BLaER1 (cell line): Measurements from ENCODE around the gene DCBLD1.
A peak's percentile ranks its signal among the peaks of the same experiment; 100 is the strongest.

Experiments used
- H3K27ac ChIP-seq: shearing (Covaris generic); formaldehyde crosslinking; 2 replicates; pipeline ENCODE4 v1.8.1; 2022
- H3K27me3 ChIP-seq: shearing (Covaris generic); formaldehyde crosslinking; 2 replicates; pipeline ENCODE4 v1.8.1; 2022
- H3K36me3 ChIP-seq: shearing (Covaris generic); formaldehyde crosslinking; 2 replicates; pipeline ENCODE4 v1.8.1; 2022
- H3K4me1 ChIP-seq: shearing (Covaris generic); formaldehyde crosslinking; 2 replicates; pipeline ENCODE4 v1.8.1; 2022
- H3K4me2 ChIP-seq: shearing (Covaris generic); formaldehyde crosslinking; 2 replicates; pipeline ENCODE4 v1.8.1; 2022
- H3K4me3 ChIP-seq: shearing (Covaris generic); formaldehyde crosslinking; 2 replicates; pipeline ENCODE4 v1.8.1; 2022
- H3K9ac ChIP-seq: shearing (Covaris generic); formaldehyde crosslinking; 2 replicates; pipeline ENCODE4 v1.8.1; 2022
- H3K9me3 ChIP-seq: shearing (Covaris generic); formaldehyde crosslinking; 2 replicates; pipeline ENCODE4 v1.8.1; 2022
- H4K20me1 ChIP-seq: shearing (Covaris generic); formaldehyde crosslinking; 2 replicates; pipeline ENCODE4 v1.8.1; 2022
- Cebpa-rat ChIP-seq: shearing (Covaris generic); IDR thresholded peaks from 2 replicates; pipeline ENCODE4 v1.8.1; 2022

Gene DCBLD1

GRCh38 chr6:117550618-117551242, 68.3 kb downstream of the DCBLD1 start:
- Histone ChIP-seq H3K9me3 (peaks cover 6% of the 10 kb centered on the region), H3K4me3 (no peak overlapping the region), H4K20me1 (no peaks in the 10 kb centered on the region), H3K4me2 (no peak overlapping the region), H3K27ac (no peak overlapping the region), H3K36me3 (no peaks in the 10 kb centered on the region), H3K27me3 (peaks cover 6% of the 10 kb centered on the region; the same call in 1 of the 2 replicates), H3K9ac (no peak overlapping the region), H3K4me1 (peaks cover 33% of the 10 kb centered on the region)
- TF ChIP-seq Cebpa-rat = no peak

DNA sequence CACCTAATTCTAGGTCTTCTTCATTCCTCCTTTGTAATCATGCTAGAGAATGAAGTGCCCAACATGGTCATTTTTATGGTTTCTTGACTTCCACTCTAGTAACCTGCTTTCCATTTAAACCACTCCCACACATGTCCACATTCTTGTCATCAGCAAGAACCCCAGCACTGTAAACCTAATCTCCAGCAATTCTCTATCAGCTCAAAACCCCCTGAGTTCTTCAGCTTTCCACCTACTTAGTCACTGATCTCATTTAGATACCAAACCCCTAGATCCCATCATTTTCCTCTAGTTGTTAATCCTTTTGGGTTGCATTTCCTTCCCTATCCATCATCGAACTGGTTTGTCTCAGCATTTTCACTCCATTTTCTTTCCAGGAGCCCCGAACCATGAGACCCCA, 70.1 kb downstream of the DCBLD1 start:
- H4K20me1 ChIP-seq = no peaks in the 10 kb centered on the region
- H3K36me3 ChIP-seq = no peaks in the 10 kb centered on the region
- peak overlapping the region; percentile 28 for H3K4me2 ChIP-seq
- H3K9me3 ChIP-seq = peaks cover 6% of the 10 kb centered on the region
- no peak overlapping the region for H3K9ac ChIP-seq
- peaks cover 29% of the 10 kb centered on the region for H3K4me1 ChIP-seq
- TF ChIP-seq Cebpa-rat = no peak
- H3K27me3 ChIP-seq = peaks cover 5% of the 10 kb centered on the region; the same call in 1 of the 2 replicates
- no peak overlapping the region for H3K27ac ChIP-seq
- H3K4me3 ChIP-seq = no peak overlapping the region

DNA sequence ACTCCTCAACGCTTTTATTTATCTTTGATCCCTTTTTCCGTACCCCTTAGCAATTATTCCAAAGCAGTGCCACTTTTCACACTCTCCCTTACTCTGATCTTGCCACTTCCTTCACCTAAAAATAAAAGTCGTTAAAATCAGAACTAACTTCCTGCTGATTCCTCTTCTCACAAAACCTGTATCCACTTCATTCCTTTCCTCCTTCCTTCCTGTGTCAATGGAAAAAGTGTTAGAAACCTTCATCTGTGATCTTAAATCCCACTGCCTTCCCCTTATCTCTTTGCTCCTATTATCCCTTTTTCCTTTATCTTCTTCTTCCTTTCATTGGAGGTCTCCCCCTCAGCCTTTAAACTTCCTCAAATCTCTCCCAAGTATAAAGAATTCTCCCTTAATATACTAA, 70.7 kb downstream of the DCBLD1 start:
- TF ChIP-seq Cebpa-rat = no peak
- Histone ChIP-seq H3K4me1 (peaks cover 24% of the 10 kb centered on the region), H3K9ac (no peak overlapping the region), H4K20me1 (no peaks in the 10 kb centered on the region), H3K36me3 (no peaks in the 10 kb centered on the region), H3K4me3 (no peak overlapping the region), H3K27ac (no peak overlapping the region), H3K4me2 (peak overlapping the region; percentile 28), H3K9me3 (peaks cover under 1% of the 10 kb centered on the region), H3K27me3 (no peaks in the 10 kb centered on the region)

- H3K4me1 ChIP-seq = peaks cover 7% of the 10 kb centered on the region
- H3K9ac ChIP-seq = no peak overlapping the region
- H3K4me3 ChIP-seq = no peak overlapping the region
- TF ChIP-seq Cebpa-rat = no peak
- H3K4me2 ChIP-seq = no peak overlapping the region
- no peaks in the 10 kb centered on the region for H3K9me3 ChIP-seq
- no peak overlapping the region for H3K27ac ChIP-seq
- peaks cover 10% of the 10 kb centered on the region for H3K36me3 ChIP-seq
- H4K20me1 ChIP-seq = no peaks in the 10 kb centered on the region
- H3K27me3 ChIP-seq = no peaks in the 10 kb centered on the region
Observed at GRCh38 chr6:117555262-117555849, 72.9 kb downstream of the DCBLD1 start.

DNA sequence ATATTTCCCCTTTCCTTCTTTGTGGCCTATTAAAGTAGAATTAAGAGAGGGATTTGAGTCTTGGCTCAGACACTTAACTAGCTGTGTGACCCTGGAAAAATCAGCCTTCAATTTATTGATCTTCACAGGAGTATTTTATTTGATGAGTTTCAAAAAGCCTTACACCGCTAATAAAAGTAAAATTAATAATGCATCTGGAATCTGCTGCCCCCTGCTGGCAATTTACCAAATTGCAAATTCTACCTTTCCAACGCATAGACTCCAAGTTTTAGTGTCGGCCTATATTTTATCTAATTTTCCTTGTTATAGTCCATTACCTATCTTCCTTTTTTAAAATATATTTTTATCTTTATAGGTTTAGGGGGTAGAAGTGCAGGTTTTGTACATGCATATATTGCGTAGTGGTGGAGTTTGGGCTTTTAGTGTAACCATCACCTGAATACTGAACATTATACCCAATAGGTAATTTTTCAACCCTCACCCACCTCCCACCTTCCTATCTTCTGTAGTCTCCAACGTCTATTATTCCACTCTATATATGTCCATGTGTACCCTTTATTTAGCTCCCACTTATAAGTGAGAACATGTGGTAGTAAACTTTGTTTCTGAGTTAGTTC, 73.5 kb downstream of the DCBLD1 start:
- H3K27ac ChIP-seq = no peak overlapping the region
- no peak overlapping the region for H3K9ac ChIP-seq

GRCh38 chr6:117557951-117558350, 75.5 kb downstream of the DCBLD1 start:
- Histone ChIP-seq H3K9ac (no peak overlapping the region), H3K27ac (no peak overlapping the region), H3K36me3 (peaks cover 29% of the 10 kb centered on the region), H3K27me3 (no peaks in the 10 kb centered on the region), H3K4me3 (no peak overlapping the region), H3K4me1 (peaks cover 4% of the 10 kb centered on the region), H3K9me3 (no peaks in the 10 kb centered on the region), H3K4me2 (no peak overlapping the region), H4K20me1 (no peaks in the 10 kb centered on the region)
- TF ChIP-seq Cebpa-rat = no peak

More for the DNA sequence above, 73.5 kb downstream of the DCBLD1 start:
- H3K36me3 ChIP-seq = peaks cover 16% of the 10 kb centered on the region
- no peak for TF ChIP-seq Cebpa-rat
- H3K27me3 ChIP-seq = no peaks in the 10 kb centered on the region
- no peaks in the 10 kb centered on the region for H3K9me3 ChIP-seq
- H3K4me3 ChIP-seq = no peak overlapping the region
- H4K20me1 ChIP-seq = no peaks in the 10 kb centered on the region
- H3K4me2 ChIP-seq = no peak overlapping the region
- peaks cover 7% of the 10 kb centered on the region for H3K4me1 ChIP-seq

DNA sequence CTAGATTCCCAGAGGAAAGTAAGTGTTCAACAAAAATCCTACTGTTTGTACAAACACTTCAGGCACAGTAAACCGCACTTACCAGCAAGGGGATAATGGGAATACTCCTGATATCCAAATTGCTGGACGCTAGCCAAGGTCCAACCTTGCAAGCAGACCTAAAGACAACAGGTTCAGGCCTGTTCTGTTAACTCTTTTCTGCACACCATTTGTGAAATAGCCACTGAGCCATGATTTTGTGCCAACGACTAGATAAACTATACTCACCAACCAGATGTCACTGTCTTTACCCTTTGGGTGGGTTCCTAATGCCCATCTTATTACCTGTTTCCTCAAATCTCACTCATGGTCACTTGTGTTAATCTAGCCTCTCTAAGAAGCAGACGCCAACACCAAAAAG, 76.3 kb downstream of the DCBLD1 start:
- TF ChIP-seq Cebpa-rat = no peak
- H3K9ac ChIP-seq = no peak overlapping the region
- no peaks in the 10 kb centered on the region for H3K9me3 ChIP-seq
- H3K4me2 ChIP-seq = no peak overlapping the region
- no peaks in the 10 kb centered on the region for H3K27me3 ChIP-seq
- H3K4me1 ChIP-seq = no peaks in the 10 kb centered on the region
- no peaks in the 10 kb centered on the region for H4K20me1 ChIP-seq
- peaks cover 38% of the 10 kb centered on the region for H3K36me3 ChIP-seq
- no peak overlapping the region for H3K4me3 ChIP-seq
- H3K27ac ChIP-seq = no peak overlapping the region

DNA sequence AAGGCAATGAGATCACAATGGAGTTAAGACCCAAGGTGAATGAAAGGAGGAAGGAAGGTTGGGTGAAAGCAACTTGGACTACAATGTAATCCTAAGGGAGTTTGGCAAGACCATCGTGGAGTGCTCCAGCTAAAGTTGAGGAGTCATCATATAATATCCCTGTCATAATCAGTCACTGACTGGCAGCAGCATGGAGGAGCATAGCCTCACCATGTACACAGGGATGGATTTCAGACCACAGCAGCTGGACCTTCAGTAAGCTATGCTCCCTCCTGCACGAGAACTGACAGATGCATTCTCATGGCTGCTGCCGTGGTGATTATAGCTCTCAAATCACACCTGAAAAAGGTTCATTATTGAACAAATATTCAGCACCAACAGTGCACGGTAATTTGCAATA, 76.8 kb downstream of the DCBLD1 start:
- H3K4me3 ChIP-seq = no peak overlapping the region
- TF ChIP-seq Cebpa-rat = no peak

DNA sequence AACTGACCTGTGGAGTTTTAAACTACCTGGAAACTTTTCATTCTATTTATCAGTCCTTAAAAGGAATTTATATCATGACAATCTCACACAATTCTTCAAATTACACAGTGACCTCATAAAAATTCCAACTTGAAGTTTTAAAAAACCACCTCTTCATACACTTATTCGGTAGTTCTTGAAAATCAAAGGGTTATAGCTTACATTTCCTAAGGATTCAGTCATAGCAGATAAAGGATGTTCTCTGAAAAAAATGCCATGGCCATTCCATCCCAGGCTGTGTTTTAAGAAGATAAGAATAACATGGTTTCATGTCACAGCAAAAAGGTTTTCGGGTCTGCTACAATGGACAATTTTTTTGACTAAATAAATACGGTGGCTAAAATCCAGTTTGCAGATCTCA, 78.7 kb downstream of the DCBLD1 start:
- H3K27ac ChIP-seq = no peak overlapping the region
- peaks cover 58% of the 10 kb centered on the region for H3K36me3 ChIP-seq
- TF ChIP-seq Cebpa-rat = no peak
- no peaks in the 10 kb centered on the region for H3K9me3 ChIP-seq
- no peak overlapping the region for H3K4me2 ChIP-seq
- H3K4me3 ChIP-seq = no peak overlapping the region
- H3K4me1 ChIP-seq = no peaks in the 10 kb centered on the region
- H4K20me1 ChIP-seq = no peaks in the 10 kb centered on the region
- no peaks in the 10 kb centered on the region for H3K27me3 ChIP-seq
- no peak overlapping the region for H3K9ac ChIP-seq

More for the DNA sequence above, 76.8 kb downstream of the DCBLD1 start:
- Histone ChIP-seq H3K9ac (no peak overlapping the region), H3K4me1 (no peaks in the 10 kb centered on the region), H3K36me3 (peaks cover 42% of the 10 kb centered on the region), H4K20me1 (no peaks in the 10 kb centered on the region), H3K4me2 (no peak overlapping the region), H3K9me3 (no peaks in the 10 kb centered on the region), H3K27me3 (no peaks in the 10 kb centered on the region), H3K27ac (no peak overlapping the region)

DNA sequence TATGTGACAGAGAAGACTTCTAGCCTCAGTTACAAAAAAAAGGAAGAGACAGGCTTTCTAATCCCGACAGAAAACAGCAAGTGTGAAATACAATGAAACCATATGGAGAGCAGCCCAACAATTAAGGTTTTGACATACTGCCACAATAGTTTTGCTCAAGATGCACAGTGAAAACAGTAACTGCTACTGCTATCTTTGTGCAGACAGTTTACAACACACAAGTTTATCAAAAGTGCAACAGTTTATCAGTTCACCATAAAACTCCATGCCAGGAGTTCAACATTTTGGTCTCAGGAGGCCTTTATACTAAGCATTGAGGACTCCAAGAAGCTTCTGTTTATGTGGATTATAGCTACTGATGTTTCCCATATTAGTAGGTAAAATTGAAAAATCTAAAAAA, 82.2 kb downstream of the DCBLD1 start:
- Histone ChIP-seq H3K36me3 (peaks cover 83% of the 10 kb centered on the region), H3K4me3 (no peak overlapping the region), H3K27ac (no peak overlapping the region), H3K9ac (no peak overlapping the region), H4K20me1 (no peaks in the 10 kb centered on the region), H3K27me3 (no peaks in the 10 kb centered on the region), H3K9me3 (no peaks in the 10 kb centered on the region), H3K4me2 (no peak overlapping the region), H3K4me1 (no peaks in the 10 kb centered on the region)
- TF ChIP-seq Cebpa-rat = no peak
